ENCODE results near the gene DENND1B. TPM values are rescaled to one million over a fixed set of nuclear protein-coding genes. Genes with fewer than 3 reads are reported as not detected.

The DENND1B gene
- polyA plus RNA-seq, 1 of the 3 experiments (the other 2 are of a cell fraction): 1.4 TPM

- Histone ChIP-seq H3K4me1 (ENCODE audit: control insufficient read depth in 1 of 2, insufficient read depth in 2 of 2, low read depth in 1 of 2, low read length in 1 of 2) (no peaks in the 10 kb centered on the region), H3K27me3 (ENCODE audit: insufficient read depth) (no peaks in the 10 kb centered on the region), H3K4me3 (ENCODE audit: low read depth in 2 of 2, low read length in 1 of 2) (no peak overlapping the region), H3K9me2 (no peaks in the 10 kb centered on the region), H3K4me2 (no peak overlapping the region), H3K9me3 (no peaks in the 10 kb centered on the region), H3F3A (replicated peaks; ENCODE audit: insufficient read depth) (no peaks in the 10 kb centered on the region), H3K36me3 (replicated peaks in 1 of 2; ENCODE audit: control insufficient read depth in 1 of 2, insufficient read depth in 2 of 2, low read length in 1 of 2) (no peaks in the 10 kb centered on the region), H3K27ac (ENCODE audit: low read depth in 2 of 2, low read length in 1 of 2) (no peak overlapping the region), H2AFZ (ENCODE audit: low read depth) (no peak overlapping the region), H3K9ac (no peak overlapping the region), H4K20me1 (ENCODE audit: insufficient read depth) (no peaks in the 10 kb centered on the region), H3K79me2 (ENCODE audit: insufficient read depth) (no peaks in the 10 kb centered on the region)
- DNase-seq: no peak
- no peak for TF ChIP-seq FOXM1 (IDR thresholded peaks at IDR 0.05; ENCODE audit: low read depth)
- TF ChIP-seq MEF2A (IDR thresholded peaks at IDR 0.05; ENCODE audit: borderline replicate concordance, low read depth): no peak
- no peak for TF ChIP-seq RCOR1 (IDR thresholded peaks at IDR 0.05; ENCODE audit: low read length)
- no peak for TF ChIP-seq SIN3A (IDR thresholded peaks at IDR 0.05; ENCODE audit: borderline replicate concordance, low read depth, low read length)
- 50% methylated on average over 5 of the region's 5 CpGs for WGBS (ENCODE audit: low lambda C conversion rate)
- ChIA-PET CTCF (no interaction called here), POLR2A (no interaction called here)
These were observed 38.5 kb upstream of the DENND1B start for GRCh38 chr1:197813741-197814140.

GRCh38 chr1:197811769-197812168 lies 36.5 kb upstream of the DENND1B start:
- Histone ChIP-seq H3K9ac (no peak overlapping the region), H4K20me1 (ENCODE audit: insufficient read depth) (no peaks in the 10 kb centered on the region), H3K4me1 (ENCODE audit: control insufficient read depth in 1 of 2, insufficient read depth in 2 of 2, low read depth in 1 of 2, low read length in 1 of 2) (no peaks in the 10 kb centered on the region), H3K4me2 (no peak overlapping the region), H3K79me2 (ENCODE audit: insufficient read depth) (no peaks in the 10 kb centered on the region), H3K4me3 (ENCODE audit: low read depth in 2 of 2, low read length in 1 of 2) (no peak overlapping the region), H3K27ac (ENCODE audit: low read depth in 2 of 2, low read length in 1 of 2) (no peak overlapping the region), H3F3A (replicated peaks; ENCODE audit: insufficient read depth) (no peaks in the 10 kb centered on the region), H3K9me3 (no peaks in the 10 kb centered on the region), H3K9me2 (no peaks in the 10 kb centered on the region), H3K27me3 (ENCODE audit: insufficient read depth) (no peaks in the 10 kb centered on the region), H3K36me3 (replicated peaks in 1 of 2; ENCODE audit: control insufficient read depth in 1 of 2, insufficient read depth in 2 of 2, low read length in 1 of 2) (no peaks in the 10 kb centered on the region), H2AFZ (ENCODE audit: low read depth) (no peak overlapping the region)
- CTCF ChIA-PET: no interaction called here
- 17% methylated on average over 1 of the region's 1 CpG for WGBS (ENCODE audit: low lambda C conversion rate)
- POLR2A ChIA-PET: no interaction called here
- DNase-seq: no peak
- no peak for TF ChIP-seq YY1 (IDR thresholded peaks at IDR 0.05; ENCODE audit: low read depth)
- TF ChIP-seq GABPA (IDR thresholded peaks at IDR 0.05; ENCODE audit: low read depth): no peak
- no peak for TF ChIP-seq RAD21 (IDR thresholded peaks at IDR 0.05; ENCODE audit: low read length)
- TF ChIP-seq TAF1 (IDR thresholded peaks at IDR 0.05; ENCODE audit: borderline replicate concordance, low read depth, low read length): no peak
- no peak for TF ChIP-seq CHD2 (IDR thresholded peaks at IDR 0.05; ENCODE audit: low read length, partially characterized antibody)
- TF ChIP-seq USF1 (IDR thresholded peaks at IDR 0.05; ENCODE audit: borderline replicate concordance, low read depth): no peak
- no peak for TF ChIP-seq USF2 (IDR thresholded peaks at IDR 0.05; ENCODE audit: borderline replicate concordance, low read depth, low read length)
- no peak for TF ChIP-seq RXRA (IDR thresholded peaks at IDR 0.05; ENCODE audit: borderline replicate concordance, low read depth)
- TF ChIP-seq MEF2A (IDR thresholded peaks at IDR 0.05; ENCODE audit: borderline replicate concordance, low read depth): no peak
- no peak for TF ChIP-seq RFX5 (IDR thresholded peaks at IDR 0.05; ENCODE audit: low read length)
- TF ChIP-seq NRF1 (IDR thresholded peaks at IDR 0.05; ENCODE audit: low read depth, low read length): no peak
- no peak for TF ChIP-seq POLR2AphosphoS5 (IDR thresholded peaks at IDR 0.05; ENCODE audit: low read depth, low read length)
